Heart right ventricle (tissue), 16 donors: ENCODE results near the gene PABPC1L. TPM values are rescaled to one million over a fixed set of nuclear protein-coding genes. Genes with fewer than 3 reads are reported as not detected.

ENCODE experiments used
- ATAC-seq, 8 donors: fragments of 200-7000 bp; cut with Tn5 transposase; one replicate each; pipeline ENCODE4 v1.9.1; 2020; ENCODE audit warnings: mild to moderate bottlenecking in 8 of 8, moderate library complexity in 8 of 8, moderate number of reproducible peaks in 1 of 8
- DNase-seq, 2 donors: peaks; one replicate each; pipeline ENCODE4 v3.0.0-alpha.2; 2020
- H3K27ac ChIP-seq, 10 donors: fragments of 200-600 bp; sonication (generic) in 2 of 10; one replicate each; pipeline versions ENCODE4 v1.5.0 to v1.8.0; 2020 to 2022; ENCODE audit warnings: mild to moderate bottlenecking in 3 of 10
- H3K27me3 ChIP-seq, 7 donors: fragments of 200-600 bp; one replicate each; pipeline ENCODE4 v1.8.0; 2021 to 2022; ENCODE audit warnings: mild to moderate bottlenecking in 2 of 7
- H3K36me3 ChIP-seq, 9 donors: fragments of 200-600 bp; sonication (generic) in 1 of 9; one replicate each; pipeline versions ENCODE4 v1.5.0 to v1.8.0; 2020 to 2022; ENCODE audit warnings: mild to moderate bottlenecking in 2 of 9
- H3K4me1 ChIP-seq, 9 donors: fragments of 200-600 bp; sonication (generic) in 1 of 9; one replicate each; pipeline versions ENCODE4 v1.5.0 to v1.8.0; 2020 to 2022; ENCODE audit warnings: mild to moderate bottlenecking in 4 of 9
- H3K4me3 ChIP-seq, 10 donors: fragments of 200-600 bp; sonication (generic) in 2 of 10; one replicate each; pipeline versions ENCODE4 v1.5.0 to v1.8.0; 2020 to 2022; ENCODE audit warnings: mild to moderate bottlenecking in 7 of 10, moderate library complexity in 2 of 10
- H3K9me3 ChIP-seq, 11 donors: fragments of 200-600 bp in 10 of 11; sonication (generic) in 2 of 11; one replicate each; pipeline versions ENCODE4 v1.5.0 to v1.8.0; 2013 to 2022; ENCODE audit warnings: mild to moderate bottlenecking in 2 of 11, control low read depth in 1 of 11, moderate library complexity in 1 of 11
- CTCF ChIP-seq, 9 donors: fragments of 200-600 bp; sonication (generic) in 2 of 9; IDR thresholded peaks; one replicate each; pipeline versions ENCODE4 v1.5.0 to v1.8.0; 2021 to 2022; ENCODE audit warnings: antibody characterized with exemption in 9 of 9, mild to moderate bottlenecking in 5 of 9, moderate library complexity in 1 of 9
- WGBS, 2 donors: extraction: QIAGEN DNeasy Blood & Tissue Kit; methylation state at CpG; one replicate each; pipeline ENCODE4 v1.1.7; 2013; ENCODE audit warnings: inconsistent platforms in 1 of 2; 5-methylcytosine and 5-hydroxymethylcytosine counted together
- intact Hi-C, 10 donors: fragments of 100-400 bp; cut with DNase I; formaldehyde crosslinking; loops; one replicate each; pipeline versions ENCODE4 v1.11.1 to v1.14.2; 2022
- polyA plus RNA-seq, 2 donors: library from polyadenylated mRNA; stranded (reverse); fragments of 200-250 nt; gene quantifications; one replicate each; pipeline ENCODE4 v1.2.3, GENCODE V29; 2013
- total RNA-seq, 10 donors: library from RNA; stranded (reverse); fragmentation: NEBNext Ultra II Directional in 3 of 10; extraction: Animal tissue kit (Norgen Biotek cat#: 25700) in 3 of 10; gene quantifications; one replicate each; pipeline versions ENCODE4 v1.2.1 to v1.2.4, GENCODE V29; 2021 to 2023
- donor health status: Arrhythmogenic right ventricular cardiomyopathy.
- donor health status: ischemic (EF 13 %, LVEDD 7.1; RV severe dilation, severe dysfunction).
- donor health status: healthy with polysubstance abuse.
- donor health status: DM: no; HTN: yes; CAD: no.
- donor health status: DM: no; HTN: no; CAD: no.
- donor health status: ischemic (EF 25% LVEDD 6.9; RV normal size, moderate dysfunction).
- donor health status: ischemic (EF 25% LVEDD 5.7; RV mildly dilated, moderate dysfunction).
- donor health status: healthy.
- donor health status: DM: yes; HTN: yes; CAD: no.
- donor health status: Ischemic cardiomyopathy.
- donor health status: ischemic (EF 35%, LVEDD 5.7; RV mildly dilated, moderate dysfunction).
- donor health status: nonischemic (EF 11% LVEDD 7.7; RV severe dilation, severe dysfunction).
- donor health status: DM: yes; HTN: yes; CAD: no.
- donor health status: PGD.
- donor health status: ischemic (EF 29% LVEDD 5.4; RV normal size, mild dysfunction).
- donor health status: nonischemic (EF 23%, LVEDD 6.1; RV moderate dilation, normal function).

The PABPC1L gene
- total and polyA plus RNA-seq, 12 donors, result 0.89 to 14.3 (median 1.9) TPM

- DNase-seq (no peak), ATAC-seq (no peak)
- H3K4me1 ChIP-seq, result peaks cover 0 to 51% (median 0%) of the 10 kb centered on the region in 9 donors
- intact Hi-C loops, result no loop called here
- no peak overlapping the region for H3K4me3 ChIP-seq
- H3K27ac ChIP-seq, result no peak overlapping the region
- H3K36me3 ChIP-seq, result peaks cover 0 to 96% (median 34%) of the 10 kb centered on the region in 9 donors
- 91 to 93% methylated on average over 8 of the region's 8 CpGs for WGBS, 2 donors
- no peaks in the 10 kb centered on the region for H3K9me3 ChIP-seq
- H3K27me3 ChIP-seq, result no peaks in the 10 kb centered on the region
- TF ChIP-seq CTCF (IDR thresholded peaks at IDR 0.05), result no peak
Measured at GRCh38 chr20:44981736-44982406, 72.0 kb downstream of the PABPC1L start.

- peaks cover 0 to 99% (median 31%) of the 10 kb centered on the region in 9 donors for H3K36me3 ChIP-seq
- TF ChIP-seq CTCF (IDR thresholded peaks at IDR 0.05), result no peak
- H3K9me3 ChIP-seq, result no peaks in the 10 kb centered on the region
- no peak overlapping the region for H3K27ac ChIP-seq
- no peaks in the 10 kb centered on the region for H3K27me3 ChIP-seq
- H3K4me1 ChIP-seq, result peaks cover 0 to 39% (median 0%) of the 10 kb centered on the region in 9 donors
- H3K4me3 ChIP-seq, result no peak overlapping the region
- intact Hi-C loops, result no loop called here
- 97 to 99% methylated on average over 7 of the region's 7 CpGs for WGBS, 2 donors
- no peak for ATAC-seq
- no peak for DNase-seq
Measured at GRCh38 chr20:44983093-44983674, 73.3 kb downstream of the PABPC1L start.

- intact Hi-C loops, result no loop called here
- no peak for TF ChIP-seq CTCF (IDR thresholded peaks at IDR 0.05)
- peaks cover 0 to 64% (median 6%) of the 10 kb centered on the region in 9 donors for H3K36me3 ChIP-seq
- 97 to 98% methylated on average over 1 of the region's 1 CpG for WGBS, 2 donors
- H3K4me3 ChIP-seq, result no peak overlapping the region
- peaks cover 0 to 58% (median 18%) of the 10 kb centered on the region in 9 donors for H3K4me1 ChIP-seq
- H3K9me3 ChIP-seq, result no peaks in the 10 kb centered on the region
- no peak overlapping the region for H3K27ac ChIP-seq
- DNase-seq, result no peak
- no peak for ATAC-seq
- H3K27me3 ChIP-seq, result no peaks in the 10 kb centered on the region
Measured at GRCh38 chr20:44988631-44989171, 78.8 kb downstream of the PABPC1L start.

Other genes with a start within 250 kb of the PABPC1L start
- gene CCN5, start 194.7 kb upstream of the PABPC1L start, total RNA-seq, result 10 to 100 TPM in 7 of 10 donors, 1 to 10 TPM in 3; 4.3 to 47.6 (median 14.4) TPM
- gene CCN5, start 194.7 kb upstream of the PABPC1L start, polyA plus RNA-seq, result 10 to 100 TPM; 14.1 to 87.2 TPM
- under 1 TPM; 0.13 to 0.82 (median 0.38) TPM for gene KCNK15, start 164.2 kb upstream of the PABPC1L start, total RNA-seq
- under 1 TPM; 0.22 to 0.54 TPM for gene KCNK15, start 164.2 kb upstream of the PABPC1L start, polyA plus RNA-seq
- under 1 TPM in 6 of 10 donors, not detected in 4; 0.05 to 0.42 (median 0.18) TPM for gene RIMS4, start 99.5 kb upstream of the PABPC1L start, total RNA-seq
- gene RIMS4, start 99.5 kb upstream of the PABPC1L start, polyA plus RNA-seq, result under 1 TPM in 1 of 2 donors, not detected in 1; 0.04 TPM
- gene YWHAB, start 24.4 kb upstream of the PABPC1L start, total RNA-seq, result 100 to 1,000 TPM in 8 of 10 donors, 10 to 100 TPM in 2; 89.1 to 130 (median 116) TPM
- gene YWHAB, start 24.4 kb upstream of the PABPC1L start, polyA plus RNA-seq, result 10 to 100 TPM; 37.9 to 96.7 TPM
- gene TOMM34, start 50.3 kb downstream of the PABPC1L start, total RNA-seq, result 10 to 100 TPM in 5 of 10 donors, 1 to 10 TPM in 5; 7.8 to 15.8 (median 10.3) TPM
- gene TOMM34, start 50.3 kb downstream of the PABPC1L start, polyA plus RNA-seq, result 10 to 100 TPM in 1 of 2 donors, 1 to 10 TPM in 1; 3.4 to 21.2 TPM
- gene STK4, start 56.5 kb downstream of the PABPC1L start, total RNA-seq, result 10 to 100 TPM in 2 of 10 donors, 1 to 10 TPM in 8; 7.7 to 18.1 (median 8.2) TPM
- gene STK4, start 56.5 kb downstream of the PABPC1L start, polyA plus RNA-seq, result 1 to 10 TPM; 3.7 to 4.8 TPM
- under 1 TPM in 1 of 10 donors, not detected in 9; 0.09 TPM for gene KCNS1, start 191.1 kb downstream of the PABPC1L start, total RNA-seq
- gene KCNS1, start 191.1 kb downstream of the PABPC1L start, polyA plus RNA-seq, result under 1 TPM in 1 of 2 donors, not detected in 1; 0.04 TPM
- not detected for gene WFDC5, start 205.1 kb downstream of the PABPC1L start, total RNA-seq
- not detected for gene WFDC5, start 205.1 kb downstream of the PABPC1L start, polyA plus RNA-seq
- gene WFDC12, start 214.4 kb downstream of the PABPC1L start, total RNA-seq, result not detected
- gene WFDC12, start 214.4 kb downstream of the PABPC1L start, polyA plus RNA-seq, result not detected